ENCODE measurements around the gene CCDC97.

Gene CCDC97

DNA sequence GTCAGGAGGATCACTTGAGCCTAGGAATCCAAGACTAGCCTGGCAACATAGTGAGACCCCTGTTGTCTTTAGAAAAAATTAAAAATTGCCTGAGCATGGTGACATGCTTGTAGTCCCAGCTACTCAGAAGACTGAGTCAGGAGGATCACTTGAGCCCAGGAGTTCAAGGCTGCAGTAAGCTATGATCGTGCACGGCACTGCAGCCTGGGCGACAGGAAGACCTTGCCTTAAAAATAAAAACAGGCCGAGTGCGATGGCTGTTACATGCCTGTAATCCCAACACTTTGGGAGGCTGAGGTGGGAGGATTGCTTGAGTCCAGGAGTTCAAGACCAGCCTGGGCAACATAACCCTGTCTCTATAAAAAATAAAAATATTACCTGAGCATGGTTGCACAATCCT is 40.4 kb upstream of the CCDC97 start:
- no peak overlapping the region for H3K9ac ChIP-seq
- H3K4me1 ChIP-seq (ENCODE audit: low read depth, poor library complexity, severe bottlenecking) = peaks cover 20% of the 10 kb centered on the region
- H4K20me1 ChIP-seq (ENCODE audit: insufficient read depth) = no peaks in the 10 kb centered on the region
- H2AFZ ChIP-seq (ENCODE audit: low read depth) = no peak overlapping the region
- TF ChIP-seq, protein P1, sequence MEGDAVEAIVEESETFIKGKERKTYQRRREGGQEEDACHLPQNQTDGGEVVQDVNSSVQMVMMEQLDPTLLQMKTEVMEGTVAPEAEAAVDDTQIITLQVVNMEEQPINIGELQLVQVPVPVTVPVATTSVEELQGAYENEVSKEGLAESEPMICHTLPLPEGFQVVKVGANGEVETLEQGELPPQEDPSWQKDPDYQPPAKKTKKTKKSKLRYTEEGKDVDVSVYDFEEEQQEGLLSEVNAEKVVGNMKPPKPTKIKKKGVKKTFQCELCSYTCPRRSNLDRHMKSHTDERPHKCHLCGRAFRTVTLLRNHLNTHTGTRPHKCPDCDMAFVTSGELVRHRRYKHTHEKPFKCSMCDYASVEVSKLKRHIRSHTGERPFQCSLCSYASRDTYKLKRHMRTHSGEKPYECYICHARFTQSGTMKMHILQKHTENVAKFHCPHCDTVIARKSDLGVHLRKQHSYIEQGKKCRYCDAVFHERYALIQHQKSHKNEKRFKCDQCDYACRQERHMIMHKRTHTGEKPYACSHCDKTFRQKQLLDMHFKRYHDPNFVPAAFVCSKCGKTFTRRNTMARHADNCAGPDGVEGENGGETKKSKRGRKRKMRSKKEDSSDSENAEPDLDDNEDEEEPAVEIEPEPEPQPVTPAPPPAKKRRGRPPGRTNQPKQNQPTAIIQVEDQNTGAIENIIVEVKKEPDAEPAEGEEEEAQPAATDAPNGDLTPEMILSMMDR (conservative IDR thresholded peaks at IDR 0.05; ENCODE audit: low read depth, low read length) = no peak
- H3K27ac ChIP-seq = no peak overlapping the region
- no peak overlapping the region for H3K4me2 ChIP-seq
- peaks cover 51% of the 10 kb centered on the region for H3K79me2 ChIP-seq (ENCODE audit: insufficient read depth, low read depth)
- H3K27me3 ChIP-seq (ENCODE audit: insufficient read depth, low read depth) = no peaks in the 10 kb centered on the region
- peaks cover 38% of the 10 kb centered on the region for H3K36me3 ChIP-seq (ENCODE audit: insufficient read depth)
- no peak overlapping the region for H3K4me3 ChIP-seq (IDR thresholded peaks at IDR 0.05; ENCODE audit: insufficient read depth, low read depth, low read length)

DNA sequence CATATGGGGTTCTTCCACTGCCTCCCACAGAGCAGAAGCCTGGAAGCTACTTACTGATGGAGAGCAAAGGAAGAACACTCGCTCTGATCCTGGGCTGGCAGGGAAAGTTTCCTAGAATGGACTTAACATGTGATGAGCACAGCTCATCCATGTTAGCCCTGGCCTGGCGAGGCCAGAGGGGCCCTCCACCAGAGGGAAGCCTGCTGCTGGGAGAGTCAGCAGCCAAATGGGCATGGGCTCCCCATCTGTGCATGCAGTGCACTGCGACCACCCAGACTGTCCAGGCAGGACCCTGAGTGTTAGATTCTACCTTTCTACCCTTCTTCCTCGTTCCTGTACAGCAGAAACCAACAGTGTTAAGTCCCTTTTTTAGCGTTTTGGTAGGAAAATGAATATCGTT is 36.9 kb upstream of the CCDC97 start:
- Histone ChIP-seq H3K79me2 (ENCODE audit: insufficient read depth, low read depth) (peaks cover 16% of the 10 kb centered on the region), H3K27ac (no peak overlapping the region), H4K20me1 (ENCODE audit: insufficient read depth) (no peaks in the 10 kb centered on the region), H3K4me3 (IDR thresholded peaks at IDR 0.05; ENCODE audit: insufficient read depth, low read depth, low read length) (no peak overlapping the region), H3K27me3 (ENCODE audit: insufficient read depth, low read depth) (no peaks in the 10 kb centered on the region), H2AFZ (ENCODE audit: low read depth) (no peak overlapping the region), H3K36me3 (ENCODE audit: insufficient read depth) (peaks cover 54% of the 10 kb centered on the region), H3K4me1 (ENCODE audit: low read depth, poor library complexity, severe bottlenecking) (no peaks in the 10 kb centered on the region), H3K4me2 (no peak overlapping the region), H3K9ac (no peak overlapping the region)
- TF ChIP-seq, protein P1 (conservative IDR thresholded peaks at IDR 0.05; ENCODE audit: low read depth, low read length) = no peak

DNA sequence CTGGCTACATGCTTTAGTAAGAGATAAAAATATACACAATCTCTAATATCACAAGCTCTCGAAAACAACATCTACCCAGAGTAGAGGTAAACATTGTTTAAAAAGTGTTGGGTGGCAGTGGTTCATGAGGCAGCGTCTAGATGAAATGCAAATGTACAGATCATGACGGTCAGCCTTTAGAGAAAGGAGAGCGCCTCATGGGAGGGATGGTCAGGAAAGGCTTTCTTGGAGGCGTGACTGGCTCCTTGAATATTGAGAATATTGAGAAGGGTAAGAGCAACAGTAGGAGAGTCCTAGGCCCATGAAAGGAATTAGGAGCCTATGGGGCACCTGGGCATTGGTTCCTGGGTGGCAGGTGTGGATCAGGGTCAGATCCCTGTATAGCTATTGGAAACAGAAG is 35.2 kb upstream of the CCDC97 start:
- H3K4me1 ChIP-seq (ENCODE audit: low read depth, poor library complexity, severe bottlenecking) = no peaks in the 10 kb centered on the region
- no peak overlapping the region for H2AFZ ChIP-seq (ENCODE audit: low read depth)
- H3K4me3 ChIP-seq (IDR thresholded peaks at IDR 0.05; ENCODE audit: insufficient read depth, low read depth, low read length) = no peak overlapping the region
- no peaks in the 10 kb centered on the region for H3K27me3 ChIP-seq (ENCODE audit: insufficient read depth, low read depth)
- H3K36me3 ChIP-seq (ENCODE audit: insufficient read depth) = peaks cover 46% of the 10 kb centered on the region; the same call in 1 of the 2 replicates
- no peak overlapping the region for H3K4me2 ChIP-seq
- no peak overlapping the region for H3K9ac ChIP-seq
- H3K27ac ChIP-seq = no peak overlapping the region
- no peaks in the 10 kb centered on the region for H4K20me1 ChIP-seq (ENCODE audit: insufficient read depth)
- 0 out of 2 replicates have a peak, but pooled peaks cover 4% of the 10 kb centered on the region for H3K79me2 ChIP-seq (ENCODE audit: insufficient read depth, low read depth)
- TF ChIP-seq, protein P1 (conservative IDR thresholded peaks at IDR 0.05; ENCODE audit: low read depth, low read length) = no peak

GRCh38 chr19:41276231-41276630 is 33.7 kb upstream of the CCDC97 start:
- 0 out of 2 replicates have a peak, but pooled peaks cover 6% of the 10 kb centered on the region for H3K79me2 ChIP-seq (ENCODE audit: insufficient read depth, low read depth)
- H3K9ac ChIP-seq = no peak overlapping the region
- no peak overlapping the region for H3K27ac ChIP-seq
- no peak overlapping the region for H3K4me2 ChIP-seq
- no peaks in the 10 kb centered on the region for H3K4me1 ChIP-seq (ENCODE audit: low read depth, poor library complexity, severe bottlenecking)
- H2AFZ ChIP-seq (ENCODE audit: low read depth) = no peak overlapping the region
- H4K20me1 ChIP-seq (ENCODE audit: insufficient read depth) = no peaks in the 10 kb centered on the region
- no peaks in the 10 kb centered on the region for H3K27me3 ChIP-seq (ENCODE audit: insufficient read depth, low read depth)
- TF ChIP-seq, protein P1 (conservative IDR thresholded peaks at IDR 0.05; ENCODE audit: low read depth, low read length) = no peak
- H3K4me3 ChIP-seq (IDR thresholded peaks at IDR 0.05; ENCODE audit: insufficient read depth, low read depth, low read length) = no peak overlapping the region
- H3K36me3 ChIP-seq (ENCODE audit: insufficient read depth) = peaks cover 43% of the 10 kb centered on the region; the same call in 1 of the 2 replicates
